ENCODE results near the gene HNRNPA2B1.
"Not testable (repeated sequence)": the region's sequence is repeated elsewhere in the genome, so short reads cannot be mapped to it uniquely, and the experiment has no call there.

HNRNPA2B1 gene

GRCh38 chr7:26185131-26185843 is 15.3 kb downstream of the HNRNPA2B1 start:
- DNase-seq (ENCODE audit: low read depth), result no peak

GRCh38 chr7:26184281-26185101 is 16.1 kb downstream of the HNRNPA2B1 start:
- not testable (repeated sequence) for DNase-seq (ENCODE audit: low read depth)

GRCh38 chr7:26183545-26184280 is 16.8 kb downstream of the HNRNPA2B1 start:
- no peak for DNase-seq (ENCODE audit: low read depth)

- no peak for DNase-seq (ENCODE audit: low read depth)
Observed at GRCh38 chr7:26182706-26183105, 17.8 kb downstream of the HNRNPA2B1 start.

- DNase-seq (ENCODE audit: low read depth), result no peak
Observed at GRCh38 chr7:26182283-26182682, 18.3 kb downstream of the HNRNPA2B1 start.

GRCh38 chr7:26181474-26182227 is 18.9 kb downstream of the HNRNPA2B1 start:
- DNase-seq (ENCODE audit: low read depth), result no peak

- DNase-seq (ENCODE audit: low read depth), result no peak
Observed at GRCh38 chr7:26180792-26181198, 19.8 kb downstream of the HNRNPA2B1 start.

GRCh38 chr7:26179826-26180497 is 20.6 kb downstream of the HNRNPA2B1 start:
- no peak for DNase-seq (ENCODE audit: low read depth)

- no peak for DNase-seq (ENCODE audit: low read depth)
Observed at GRCh38 chr7:26179422-26179821, 21.1 kb downstream of the HNRNPA2B1 start.

GRCh38 chr7:26178272-26178960 is 22.1 kb downstream of the HNRNPA2B1 start:
- DNase-seq (ENCODE audit: low read depth), result no peak

- DNase-seq (ENCODE audit: low read depth), result not testable (repeated sequence)
Observed at GRCh38 chr7:26177269-26177668, 23.3 kb downstream of the HNRNPA2B1 start.

- DNase-seq (ENCODE audit: low read depth), result not testable (repeated sequence)
Observed at GRCh38 chr7:26176696-26177095, 23.9 kb downstream of the HNRNPA2B1 start.

GRCh38 chr7:26175903-26176302 is 24.6 kb downstream of the HNRNPA2B1 start:
- DNase-seq (ENCODE audit: low read depth), result not testable (repeated sequence)

GRCh38 chr7:26172048-26172447 is 28.5 kb downstream of the HNRNPA2B1 start:
- DNase-seq (ENCODE audit: low read depth), result no peak

- no peak for DNase-seq (ENCODE audit: low read depth)
Observed at GRCh38 chr7:26171601-26172000, 28.9 kb downstream of the HNRNPA2B1 start.

GRCh38 chr7:26170663-26171062 is 29.9 kb downstream of the HNRNPA2B1 start:
- DNase-seq (ENCODE audit: low read depth), result no peak

GRCh38 chr7:26169271-26169670 is 31.3 kb downstream of the HNRNPA2B1 start:
- no peak for DNase-seq (ENCODE audit: low read depth)

GRCh38 chr7:26168458-26169023 is 32.0 kb downstream of the HNRNPA2B1 start:
- no peak for DNase-seq (ENCODE audit: low read depth)

- DNase-seq (ENCODE audit: low read depth), result no peak
Observed at GRCh38 chr7:26167303-26167934, 33.1 kb downstream of the HNRNPA2B1 start.

Measured in ELR (cell line).